DND-41 (cell line): Measurements from ENCODE around the gene HVCN1.

Experiments used
- ATAC-seq: fragments of 200-7000 bp; cut with Tn5 transposase; 3 replicates; pipeline ENCODE4 v1.9.1; 2021; ENCODE audit warnings: low read depth; ENCODE audit not compliant: insufficient read depth
- DNase-seq: peaks from one replicate; pipeline ENCODE4 v3.0.0-alpha.2; 2020
- H2AFZ ChIP-seq: 2 replicates; pipeline ENCODE4 v1.6.0; 2012; ENCODE audit warnings: low read depth, low read length
- H3K27ac ChIP-seq: 2 replicates; pipeline ENCODE4 v1.5.1; 2012; ENCODE audit warnings: low read length, inconsistent platforms
- H3K27me3 ChIP-seq: fragments of 200-600 bp; sonication (generic); 2 replicates; pipeline ENCODE4 v1.6.0; 2012; ENCODE audit warnings: low read length, mild to moderate bottlenecking, inconsistent platforms; ENCODE audit not compliant: insufficient read depth, poor library complexity
- H3K36me3 ChIP-seq: 2 replicates; pipeline ENCODE4 v1.5.1; 2012; ENCODE audit warnings: low read length, inconsistent platforms; ENCODE audit not compliant: insufficient read depth
- H3K4me1 ChIP-seq: 2 replicates; pipeline ENCODE4 v1.5.1; 2012; ENCODE audit warnings: mild to moderate bottlenecking, low read length; ENCODE audit not compliant: insufficient read depth
- H3K4me2 ChIP-seq: 2 replicates; pipeline ENCODE4 v1.6.0; 2012; ENCODE audit warnings: mild to moderate bottlenecking, moderate library complexity, low read length, inconsistent platforms; ENCODE audit not compliant: insufficient read depth
- H3K4me3 ChIP-seq, 2 experiments: fragments of 200-600 bp in 1 of 2; shearing (Covaris generic) in 1 of 2; 2 replicates each; pipeline ENCODE4 v1.5.1; 2012 to 2016; ENCODE audit warnings: inconsistent platforms in 2 of 2, low read length in 2 of 2, mild to moderate bottlenecking in 2 of 2, low read depth in 1 of 2, moderate library complexity in 1 of 2
- H3K79me2 ChIP-seq: 2 replicates; pipeline ENCODE4 v1.6.0; 2012; ENCODE audit warnings: low read length, inconsistent platforms; ENCODE audit not compliant: insufficient read depth
- H3K9ac ChIP-seq: 2 replicates; pipeline ENCODE4 v1.6.0; 2012; ENCODE audit warnings: low read depth, mild to moderate bottlenecking, inconsistent platforms, low read length, moderate library complexity
- H3K9me3 ChIP-seq: 2 replicates; pipeline ENCODE4 v1.5.1; 2012; ENCODE audit warnings: low read length, moderate library complexity, mild to moderate bottlenecking, inconsistent platforms; ENCODE audit not compliant: insufficient read depth, severe bottlenecking
- H4K20me1 ChIP-seq: 2 replicates; pipeline ENCODE4 v1.6.0; 2012; ENCODE audit warnings: low read length; ENCODE audit not compliant: insufficient read depth
- CTCF ChIP-seq: IDR thresholded peaks from 2 replicates; pipeline ENCODE4 v1.5.1; 2012; ENCODE audit warnings: borderline replicate concordance, low read length, moderate library complexity, mild to moderate bottlenecking; ENCODE audit not compliant: poor library complexity, severe bottlenecking; ENCODE audit errors: extremely low read depth
- EZH2 ChIP-seq: IDR thresholded peaks from 3 replicates; pipeline ENCODE4 v1.6.1; 2012; ENCODE audit warnings: borderline replicate concordance, low read depth, mild to moderate bottlenecking, moderate library complexity, low read length, inconsistent platforms; ENCODE audit not compliant: severe bottlenecking

HVCN1 gene

GRCh38 chr12:110622582-110622981 lies 66.3 kb downstream of the HVCN1 start:
- H4K20me1 ChIP-seq = no peaks in the 10 kb centered on the region
- H3K4me3 ChIP-seq = no peak overlapping the region
- no peaks in the 10 kb centered on the region for H3K79me2 ChIP-seq
- no peaks in the 10 kb centered on the region for H3K36me3 ChIP-seq
- H3K27me3 ChIP-seq = no peaks in the 10 kb centered on the region
- H3K9me3 ChIP-seq = no peaks in the 10 kb centered on the region
- H3K9ac ChIP-seq = no peak overlapping the region
- no peak overlapping the region for H3K27ac ChIP-seq
- DNase-seq (no peak), ATAC-seq (no peak)
- H2AFZ ChIP-seq = no peak overlapping the region
- H3K4me2 ChIP-seq = no peak overlapping the region
- TF ChIP-seq CTCF (no peak), EZH2 (no peak)
- no peaks in the 10 kb centered on the region for H3K4me1 ChIP-seq

GRCh38 chr12:110619534-110619953 lies 69.4 kb downstream of the HVCN1 start:
- H3K4me3 ChIP-seq = no peak overlapping the region
- H3K9me3 ChIP-seq = no peaks in the 10 kb centered on the region
- ATAC-seq (no peak), DNase-seq (no peak)
- H3K4me2 ChIP-seq = no peak overlapping the region
- H3K9ac ChIP-seq = no peak overlapping the region
- H3K27ac ChIP-seq = no peak overlapping the region
- no peaks in the 10 kb centered on the region for H3K36me3 ChIP-seq
- no peak overlapping the region for H2AFZ ChIP-seq
- H3K4me1 ChIP-seq = peaks cover 6% of the 10 kb centered on the region
- TF ChIP-seq CTCF = peak; percentile 24
- no peak for TF ChIP-seq EZH2
- no peaks in the 10 kb centered on the region for H4K20me1 ChIP-seq
- no peaks in the 10 kb centered on the region for H3K27me3 ChIP-seq
- no peaks in the 10 kb centered on the region for H3K79me2 ChIP-seq

- Histone ChIP-seq H3K4me3 (no peak overlapping the region), H4K20me1 (no peaks in the 10 kb centered on the region), H3K9me3 (no peaks in the 10 kb centered on the region), H3K4me2 (no peak overlapping the region), H3K79me2 (no peaks in the 10 kb centered on the region), H3K4me1 (peaks cover 20% of the 10 kb centered on the region), H3K36me3 (no peaks in the 10 kb centered on the region), H3K9ac (no peak overlapping the region), H3K27ac (no peak overlapping the region), H2AFZ (no peak overlapping the region), H3K27me3 (no peaks in the 10 kb centered on the region)
- TF ChIP-seq CTCF (no peak), EZH2 (no peak)
- no peak for DNase-seq
- no peak for ATAC-seq
These were observed 72.3 kb downstream of the HVCN1 start for GRCh38 chr12:110616471-110617115.
